ENCODE results near the gene GZF1. TPM values are rescaled to one million over a fixed set of nuclear protein-coding genes. Genes with fewer than 3 reads are reported as not detected.
A peak's percentile ranks its signal among the peaks of the same experiment; 100 is the strongest.

Gene GZF1
- total RNA-seq, 2 donors from 2014 or later, result 17.9 to 20.9 TPM

DNA sequence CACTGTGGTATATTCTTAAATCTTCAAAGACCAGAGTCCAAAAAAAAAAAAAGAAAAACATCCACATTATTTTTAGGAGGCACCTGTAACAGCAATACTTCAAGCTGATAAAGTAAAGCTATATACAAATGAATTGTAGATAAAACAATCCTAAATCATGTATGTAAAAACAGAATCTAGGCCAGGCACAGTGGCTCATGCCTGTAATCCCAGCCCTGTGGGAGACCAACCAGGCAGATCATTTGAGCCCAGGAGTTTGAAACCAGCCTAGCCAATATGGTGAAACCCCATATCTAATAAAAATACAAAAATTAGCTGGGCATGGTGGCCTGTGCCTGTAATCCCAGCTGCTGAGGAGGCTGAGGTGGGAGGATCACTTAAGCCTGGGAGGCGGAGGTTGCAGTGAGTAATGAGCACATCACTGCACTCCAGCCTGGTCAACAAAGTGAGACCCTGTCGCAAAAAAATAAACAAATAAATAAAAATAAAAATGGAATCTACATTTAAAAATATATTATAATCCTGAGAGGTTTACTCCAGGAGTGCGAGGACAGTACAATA, 52.0 kb downstream of the GZF1 start:
- Mint-ChIP-seq H3K27me3 (no peaks in the 10 kb centered on the region), H3K4me1 (ENCODE audit: low read depth in 2 of 2) (peaks cover 31 to 62% of the 10 kb centered on the region in 2 donors), H3K9me3 (no peaks in the 10 kb centered on the region)

DNA sequence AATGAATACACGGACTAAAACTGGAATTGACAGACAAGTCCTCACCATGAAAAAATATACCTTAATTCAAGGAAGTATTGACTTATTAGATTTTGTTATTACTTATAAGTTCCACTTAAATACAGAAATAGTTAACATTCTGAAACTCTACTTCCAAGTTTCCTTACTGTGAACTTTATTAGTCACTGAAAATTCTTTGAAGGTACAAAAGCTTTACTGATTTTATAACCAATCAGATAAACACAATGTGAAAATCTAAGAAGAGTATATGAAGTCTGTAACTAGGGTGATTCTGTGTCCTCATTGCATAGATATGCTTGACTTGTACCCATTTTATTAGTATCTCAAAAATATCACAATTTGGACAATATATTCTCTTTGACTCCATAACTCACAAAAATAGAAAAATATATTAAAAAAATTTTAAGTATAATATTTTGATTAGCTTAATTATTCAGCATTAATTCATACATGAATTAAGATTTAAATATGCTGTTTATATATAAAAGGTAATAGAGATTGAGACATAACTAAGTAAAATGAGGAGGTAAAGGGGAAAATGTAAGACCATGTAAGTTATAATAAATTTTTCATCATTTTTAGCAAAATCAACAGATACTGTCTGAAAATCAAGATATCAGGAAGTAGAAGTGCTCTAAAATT, 52.7 kb downstream of the GZF1 start:
- peaks cover 33 to 63% of the 10 kb centered on the region in 2 donors for H3K4me1 Mint-ChIP-seq (ENCODE audit: low read depth in 2 of 2)
- ATAC-seq (no peak), DNase-seq (ENCODE audit: low spot score) (no peak)
- H3K27me3 Mint-ChIP-seq, result no peaks in the 10 kb centered on the region
- no peaks in the 10 kb centered on the region for H3K36me3 Mint-ChIP-seq
- H3K9me3 Mint-ChIP-seq, result no peaks in the 10 kb centered on the region
- H3K4me3 Mint-ChIP-seq, result no peak overlapping the region
- H3K27ac Mint-ChIP-seq, result no peak overlapping the region

More for the DNA sequence above, 52.0 kb downstream of the GZF1 start:
- ATAC-seq (no peak), DNase-seq (ENCODE audit: low spot score) (no peak)
- no peaks in the 10 kb centered on the region for H3K36me3 Mint-ChIP-seq
- no peak overlapping the region for H3K27ac Mint-ChIP-seq
- H3K4me3 Mint-ChIP-seq, result no peak overlapping the region

DNA sequence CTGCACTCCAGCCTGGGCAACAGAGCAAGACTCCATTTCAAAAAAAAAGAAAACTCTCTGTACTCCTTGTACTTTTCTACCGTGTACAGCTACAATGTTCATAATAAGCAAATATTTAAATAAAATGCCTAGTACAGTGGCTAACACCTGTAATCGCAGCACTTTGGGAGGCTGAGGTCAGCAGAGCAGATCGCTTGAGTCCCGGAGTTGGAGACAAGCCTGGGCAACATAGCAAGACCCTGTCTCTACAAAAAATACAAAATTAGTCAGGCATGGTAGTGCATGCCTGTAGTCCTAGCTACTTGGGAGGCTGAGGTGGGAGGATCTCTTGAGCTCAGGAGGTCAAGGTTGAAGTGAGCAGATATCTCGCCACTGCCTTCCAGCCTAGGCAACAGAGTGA, 53.6 kb downstream of the GZF1 start:
- Mint-ChIP-seq H3K27me3 (no peaks in the 10 kb centered on the region), H3K27ac (peak overlapping the region; percentile 31 to 62), H3K4me3 (peak overlapping the region; percentile 83), H3K9me3 (no peaks in the 10 kb centered on the region), H3K4me1 (ENCODE audit: low read depth in 2 of 2) (peaks cover 33 to 59% of the 10 kb centered on the region in 2 donors), H3K36me3 (peaks cover 4% of the 10 kb centered on the region)
- DNase-seq (ENCODE audit: low spot score), result no peak
- ATAC-seq, result no peak

GRCh38 chr20:23415959-23416583, 54.1 kb downstream of the GZF1 start:
- Mint-ChIP-seq H3K4me3 (peak overlapping the region; percentile 83), H3K4me1 (ENCODE audit: low read depth in 2 of 2) (peaks cover 30 to 54% of the 10 kb centered on the region in 2 donors), H3K27me3 (no peaks in the 10 kb centered on the region), H3K9me3 (no peaks in the 10 kb centered on the region), H3K27ac (peak overlapping the region; percentile 31 to 62), H3K36me3 (peaks cover 4% of the 10 kb centered on the region)
- peak; percentile 69 to 72 for ATAC-seq
- no peak for DNase-seq (ENCODE audit: low spot score)

DNA sequence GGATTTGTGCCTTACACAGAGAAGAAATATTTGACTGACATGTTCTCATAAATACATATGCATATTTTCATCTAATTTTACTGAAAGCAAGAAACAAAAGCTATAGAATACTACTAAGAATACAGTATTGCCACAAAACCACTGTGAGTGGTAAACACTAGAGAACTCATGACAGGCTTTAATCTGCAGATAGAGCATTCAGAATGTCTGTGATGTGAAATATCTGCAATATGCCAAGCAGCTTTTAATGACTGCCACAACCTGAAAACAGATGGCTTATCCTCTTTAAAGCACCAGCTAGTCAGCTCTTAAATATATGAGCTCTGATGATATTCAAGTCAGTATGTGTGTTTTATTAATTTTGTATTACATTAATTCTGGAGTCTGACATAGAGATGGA, 55.9 kb downstream of the GZF1 start:
- no peak for ATAC-seq
- H3K36me3 Mint-ChIP-seq, result peaks cover 4% of the 10 kb centered on the region
- DNase-seq (ENCODE audit: low spot score), result no peak
- no peaks in the 10 kb centered on the region for H3K27me3 Mint-ChIP-seq
- no peaks in the 10 kb centered on the region for H3K9me3 Mint-ChIP-seq
- peak overlapping the region; percentile 52 for H3K4me3 Mint-ChIP-seq
- peak overlapping the region; percentile 23 to 67 for H3K27ac Mint-ChIP-seq
- peaks cover 34 to 52% of the 10 kb centered on the region in 2 donors for H3K4me1 Mint-ChIP-seq (ENCODE audit: low read depth in 2 of 2)

GRCh38 chr20:23419657-23419994, 57.6 kb downstream of the GZF1 start:
- H3K36me3 Mint-ChIP-seq, result peaks cover 4% of the 10 kb centered on the region
- DNase-seq (ENCODE audit: low spot score), result no peak
- peaks cover 31 to 46% of the 10 kb centered on the region in 2 donors for H3K4me1 Mint-ChIP-seq (ENCODE audit: low read depth in 2 of 2)
- no peaks in the 10 kb centered on the region for H3K9me3 Mint-ChIP-seq
- peaks cover 0 to 3% of the 10 kb centered on the region in 2 donors for H3K27me3 Mint-ChIP-seq
- H3K27ac Mint-ChIP-seq, result peak overlapping the region; percentile 95 to 96
- no peak for ATAC-seq
- H3K4me3 Mint-ChIP-seq, result peak overlapping the region; percentile 100

- Mint-ChIP-seq H3K4me1 (ENCODE audit: low read depth in 2 of 2) (peaks cover 31 to 46% of the 10 kb centered on the region in 2 donors), H3K36me3 (peaks cover 4% of the 10 kb centered on the region), H3K27ac (peak overlapping the region; percentile 95 to 96), H3K9me3 (no peaks in the 10 kb centered on the region), H3K4me3 (peak overlapping the region; percentile 100), H3K27me3 (peaks cover 0 to 6% of the 10 kb centered on the region in 2 donors)
- no peak for DNase-seq (ENCODE audit: low spot score)
- ATAC-seq, result peak in 1 of 2 donors; percentile 46
Observed at GRCh38 chr20:23419995-23420901, 58.3 kb downstream of the GZF1 start.

DNA sequence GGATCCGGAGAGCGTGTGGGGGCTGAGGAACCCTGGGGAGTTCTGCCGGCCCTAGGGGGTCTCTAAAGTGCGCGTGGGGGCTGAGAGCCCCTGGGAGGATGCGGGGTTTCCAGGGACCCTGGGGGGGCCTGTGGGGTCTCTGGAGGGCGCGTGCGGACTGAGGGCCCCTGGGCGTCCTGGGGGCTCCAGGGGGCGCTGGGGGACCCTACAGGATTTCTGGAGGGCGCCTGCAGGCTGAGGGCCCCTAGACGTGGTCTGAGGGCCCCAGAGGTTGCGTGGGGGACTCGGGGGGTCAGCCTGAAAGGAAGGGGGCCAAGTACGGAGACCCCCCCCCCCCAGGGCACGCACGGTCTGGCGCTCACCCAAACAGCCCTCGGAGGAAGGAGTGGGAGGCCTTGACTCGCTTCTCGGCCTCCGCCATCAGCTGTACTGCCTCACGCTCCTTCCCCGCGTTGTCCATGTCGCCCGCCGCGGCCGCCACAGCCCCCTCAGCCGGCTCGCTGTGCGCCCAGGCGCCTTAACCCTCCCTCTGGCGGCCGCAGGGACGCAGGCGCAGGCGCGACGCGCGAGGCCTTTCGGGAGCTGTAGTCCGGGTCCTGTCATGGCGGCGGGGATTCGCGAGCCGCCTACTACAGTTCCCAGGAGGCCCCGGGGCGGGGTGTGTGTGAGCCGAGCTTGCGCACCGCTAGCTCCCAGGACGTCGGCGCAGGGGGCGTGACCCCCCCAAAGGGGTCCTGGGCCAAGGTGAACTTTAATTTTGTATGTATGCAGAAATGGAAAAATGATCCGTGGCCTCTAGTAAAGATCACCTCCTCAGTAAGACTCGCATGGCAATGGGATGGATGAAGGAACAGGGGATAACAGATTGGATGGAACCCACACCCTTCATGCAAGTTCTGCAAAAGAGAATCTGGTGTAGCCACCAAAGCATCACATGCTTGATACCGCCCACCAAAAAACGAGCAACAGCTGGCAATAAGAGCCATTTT, 59.3 kb downstream of the GZF1 start, which contains the start of gene NAPB:
Gene NAPB (minus strand): TSS at position 546 of the 989 bp plus-strand sequence. CDS start 86 bp downstream, at position 460.
- H3K9me3 Mint-ChIP-seq, result no peaks in the 10 kb centered on the region
- peak within 1 kb of the TSS; percentile 95 to 96 for H3K27ac Mint-ChIP-seq
- ATAC-seq (peak; percentile 99 to 100), DNase-seq (ENCODE audit: low spot score) (peak; percentile 97)
- peaks cover 0 to 6% of the 10 kb centered on the region in 2 donors for H3K27me3 Mint-ChIP-seq
- peak within 1 kb of the TSS; percentile 100 for H3K4me3 Mint-ChIP-seq
- H3K36me3 Mint-ChIP-seq, result peaks cover 4% of the 10 kb centered on the region
- peaks cover 24 to 38% of the 10 kb centered on the region in 2 donors for H3K4me1 Mint-ChIP-seq (ENCODE audit: low read depth in 2 of 2)

Other genes starting within 250 kb of the GZF1 start
- gene NXT1, start 11.4 kb upstream of the GZF1 start, total RNA-seq, result 10 to 100 TPM; 32.5 to 57.6 TPM
- 10 to 100 TPM; 12.4 to 16.6 TPM for gene NAPB, start 59.3 kb downstream of the GZF1 start, total RNA-seq
- gene CSTL1, start 77.5 kb downstream of the GZF1 start, total RNA-seq, result not detected
- not detected for gene CST11, start 90.7 kb downstream of the GZF1 start, total RNA-seq
- gene CST8, start 128.9 kb downstream of the GZF1 start, total RNA-seq, result not detected
- gene CST9L, start 206.3 kb downstream of the GZF1 start, total RNA-seq, result not detected
- gene CST9, start 243.7 kb downstream of the GZF1 start, total RNA-seq, result not detected

Data from natural killer cell treated with Interleukin-12 subunit alpha and Interleukin-12 subunit beta and Interleukin-15 and Interleukin-18, amount 100 ng/mL, for 72 hours (primary cell).